Parathyroid adenoma (tissue), 2 donors: ENCODE measurements around the gene ICAM1.

Source experiments
- H2AFZ ChIP-seq: fragments of 300-600 bp; sonication (generic); one replicate; pipeline ENCODE4 v1.7.0; 2017; ENCODE audit warnings: antibody characterized with exemption, mild to moderate bottlenecking
- H3K27ac ChIP-seq: fragments of 300-600 bp; sonication (generic); one replicate; pipeline ENCODE4 v1.7.0; 2017
- H3K27me3 ChIP-seq: fragments of 300-600 bp; sonication (generic); one replicate; pipeline ENCODE4 v1.7.0; 2017; ENCODE audit warnings: low read length; ENCODE audit not compliant: control insufficient read depth, insufficient read depth
- H3K36me3 ChIP-seq: fragments of 300-600 bp; sonication (generic); one replicate; pipeline ENCODE4 v1.7.0; 2017; ENCODE audit warnings: low read length; ENCODE audit not compliant: control insufficient read depth, insufficient read depth
- H3K4me1 ChIP-seq: fragments of 300-600 bp; sonication (generic); one replicate; pipeline ENCODE4 v1.7.0; 2017; ENCODE audit warnings: control low read depth
- H3K4me2 ChIP-seq: fragments of 300-600 bp; sonication (generic); one replicate; pipeline ENCODE4 v1.7.0; 2017; ENCODE audit warnings: low read length
- H3K4me3 ChIP-seq: fragments of 300-600 bp; sonication (generic); one replicate; pipeline ENCODE4 v1.7.0; 2017; ENCODE audit warnings: low read depth, low read length
- H3K79me2 ChIP-seq: fragments of 300-600 bp; sonication (generic); one replicate; pipeline ENCODE4 v1.7.0; 2017; ENCODE audit warnings: control low read depth
- H3K9ac ChIP-seq: fragments of 300-600 bp; sonication (generic); one replicate; pipeline ENCODE4 v1.7.0; 2017; ENCODE audit warnings: mild to moderate bottlenecking
- H3K9me3 ChIP-seq: fragments of 300-600 bp; sonication (generic); one replicate; pipeline ENCODE4 v1.7.0; 2017; ENCODE audit warnings: low read length; ENCODE audit not compliant: control insufficient read depth
- TF ChIP-seq, protein P1 (sequence below): fragments of 300-600 bp; sonication (generic); IDR thresholded peaks from one replicate; pipeline ENCODE4 v1.7.0; 2017; ENCODE audit warnings: antibody characterized with exemption, mild to moderate bottlenecking
- donor health status: primary hyperparathyroidism.

Gene ICAM1

DNA sequence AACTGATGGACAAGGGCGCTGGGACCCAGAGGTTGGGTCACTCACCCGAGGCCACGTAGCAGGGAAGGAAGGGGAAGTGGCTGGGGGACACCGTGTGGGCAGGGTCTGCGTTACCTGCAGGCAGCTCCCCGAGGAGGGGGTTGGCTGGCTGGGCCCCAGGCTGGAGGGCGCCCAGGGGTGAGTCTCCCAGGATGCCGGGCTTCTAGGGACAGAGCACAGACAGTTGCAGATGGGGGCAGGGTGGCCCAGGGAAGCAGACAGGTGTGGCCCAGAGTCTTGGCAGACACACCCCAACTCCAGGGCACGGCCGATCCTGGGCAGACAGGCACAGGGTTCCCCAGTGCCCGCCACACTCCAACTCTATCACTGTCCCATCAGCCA lies 50.5 kb downstream of the ICAM1 start:
- Histone ChIP-seq H3K9me3 (no peaks in the 10 kb centered on the region), H3K79me2 (peaks cover 3% of the 10 kb centered on the region), H3K27me3 (no peaks in the 10 kb centered on the region), H3K36me3 (no peaks in the 10 kb centered on the region), H3K9ac (no peak overlapping the region), H2AFZ (no peak overlapping the region), H3K4me3 (no peak overlapping the region), H3K4me1 (peaks cover 3% of the 10 kb centered on the region), H3K4me2 (no peak overlapping the region), H3K27ac (no peak overlapping the region)
- TF ChIP-seq, protein P1, sequence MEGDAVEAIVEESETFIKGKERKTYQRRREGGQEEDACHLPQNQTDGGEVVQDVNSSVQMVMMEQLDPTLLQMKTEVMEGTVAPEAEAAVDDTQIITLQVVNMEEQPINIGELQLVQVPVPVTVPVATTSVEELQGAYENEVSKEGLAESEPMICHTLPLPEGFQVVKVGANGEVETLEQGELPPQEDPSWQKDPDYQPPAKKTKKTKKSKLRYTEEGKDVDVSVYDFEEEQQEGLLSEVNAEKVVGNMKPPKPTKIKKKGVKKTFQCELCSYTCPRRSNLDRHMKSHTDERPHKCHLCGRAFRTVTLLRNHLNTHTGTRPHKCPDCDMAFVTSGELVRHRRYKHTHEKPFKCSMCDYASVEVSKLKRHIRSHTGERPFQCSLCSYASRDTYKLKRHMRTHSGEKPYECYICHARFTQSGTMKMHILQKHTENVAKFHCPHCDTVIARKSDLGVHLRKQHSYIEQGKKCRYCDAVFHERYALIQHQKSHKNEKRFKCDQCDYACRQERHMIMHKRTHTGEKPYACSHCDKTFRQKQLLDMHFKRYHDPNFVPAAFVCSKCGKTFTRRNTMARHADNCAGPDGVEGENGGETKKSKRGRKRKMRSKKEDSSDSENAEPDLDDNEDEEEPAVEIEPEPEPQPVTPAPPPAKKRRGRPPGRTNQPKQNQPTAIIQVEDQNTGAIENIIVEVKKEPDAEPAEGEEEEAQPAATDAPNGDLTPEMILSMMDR, result no peak

DNA sequence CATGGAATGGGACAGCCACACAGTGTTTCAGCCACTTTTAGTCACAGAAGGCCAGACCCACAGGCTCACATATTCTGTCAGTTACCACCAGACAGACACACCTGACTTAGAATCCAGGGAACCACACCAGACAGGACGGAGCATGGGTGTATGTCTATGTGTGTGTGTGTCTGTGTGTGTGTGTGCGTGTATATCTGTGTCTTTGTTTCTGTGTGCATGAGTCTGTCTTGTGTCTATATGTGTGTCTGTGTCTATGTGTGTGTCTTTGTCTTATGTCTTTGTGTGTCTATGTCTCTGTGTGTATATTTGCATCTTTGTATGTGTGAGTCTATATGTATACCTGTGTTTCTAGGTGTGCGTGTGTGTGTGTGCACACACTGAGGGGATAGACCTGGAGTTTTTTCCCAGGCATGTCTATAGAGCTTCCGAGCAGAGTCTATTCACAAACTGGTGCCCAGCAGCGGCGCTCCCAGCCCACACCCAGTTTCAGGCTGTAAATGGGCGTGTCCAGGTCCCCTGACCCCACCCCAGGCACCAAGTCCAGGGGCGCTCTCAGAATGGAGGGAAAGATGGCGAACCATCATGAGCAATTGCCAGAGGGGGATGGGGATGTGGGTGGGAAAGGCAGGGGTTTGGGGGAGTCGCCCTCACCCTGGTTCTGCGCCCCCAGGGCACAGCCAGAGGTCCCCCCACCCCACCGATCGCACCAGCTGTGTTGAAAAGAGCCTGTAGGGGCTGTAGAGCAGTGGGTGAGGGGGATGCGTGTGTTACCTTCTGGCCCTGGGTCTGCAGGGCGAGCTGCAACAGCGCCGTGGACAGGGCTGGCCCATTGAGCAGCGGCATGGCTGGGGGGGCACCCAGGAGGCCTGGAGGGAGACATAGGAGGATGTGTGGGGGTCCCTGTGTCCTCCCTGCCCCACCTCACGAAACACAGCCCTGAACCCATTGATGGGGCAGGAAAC lies 51.2 kb downstream of the ICAM1 start:
- H3K4me3 ChIP-seq, result no peak overlapping the region
- H3K9me3 ChIP-seq, result no peaks in the 10 kb centered on the region
- H3K27me3 ChIP-seq, result no peaks in the 10 kb centered on the region
- H3K9ac ChIP-seq, result no peak overlapping the region
- peaks cover 3% of the 10 kb centered on the region for H3K79me2 ChIP-seq
- no peak overlapping the region for H2AFZ ChIP-seq
- TF ChIP-seq, protein P1, result no peak
- H3K4me2 ChIP-seq, result no peak overlapping the region
- no peaks in the 10 kb centered on the region for H3K36me3 ChIP-seq
- no peaks in the 10 kb centered on the region for H3K4me1 ChIP-seq
- H3K27ac ChIP-seq, result no peak overlapping the region

DNA sequence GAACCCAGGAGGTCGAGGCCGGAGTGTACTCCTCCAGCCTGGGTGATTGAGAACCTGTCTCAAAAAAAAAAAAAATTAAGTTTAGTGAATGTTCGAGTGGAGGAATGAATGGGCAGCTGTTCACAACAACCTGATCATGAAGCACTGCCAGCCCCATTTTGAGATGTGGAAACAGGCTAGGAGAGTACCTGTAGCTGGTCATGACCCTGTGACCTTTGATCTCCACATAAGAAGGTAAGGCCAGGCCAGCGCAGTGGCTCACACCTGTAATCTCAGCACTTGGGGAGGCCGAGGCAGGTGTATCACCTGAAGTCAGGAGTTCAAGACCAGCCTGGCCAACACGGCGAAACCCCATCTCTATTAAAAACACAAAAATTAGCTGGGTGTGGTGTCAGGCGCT lies 54.8 kb downstream of the ICAM1 start:
- H3K4me1 ChIP-seq, result no peaks in the 10 kb centered on the region
- H2AFZ ChIP-seq, result no peak overlapping the region
- H3K27me3 ChIP-seq, result no peaks in the 10 kb centered on the region
- H3K4me2 ChIP-seq, result no peak overlapping the region
- no peaks in the 10 kb centered on the region for H3K9me3 ChIP-seq
- H3K79me2 ChIP-seq, result peaks cover 4% of the 10 kb centered on the region
- TF ChIP-seq, protein P1, result no peak
- no peak overlapping the region for H3K4me3 ChIP-seq
- H3K9ac ChIP-seq, result no peak overlapping the region
- no peak overlapping the region for H3K27ac ChIP-seq
- H3K36me3 ChIP-seq, result no peaks in the 10 kb centered on the region

DNA sequence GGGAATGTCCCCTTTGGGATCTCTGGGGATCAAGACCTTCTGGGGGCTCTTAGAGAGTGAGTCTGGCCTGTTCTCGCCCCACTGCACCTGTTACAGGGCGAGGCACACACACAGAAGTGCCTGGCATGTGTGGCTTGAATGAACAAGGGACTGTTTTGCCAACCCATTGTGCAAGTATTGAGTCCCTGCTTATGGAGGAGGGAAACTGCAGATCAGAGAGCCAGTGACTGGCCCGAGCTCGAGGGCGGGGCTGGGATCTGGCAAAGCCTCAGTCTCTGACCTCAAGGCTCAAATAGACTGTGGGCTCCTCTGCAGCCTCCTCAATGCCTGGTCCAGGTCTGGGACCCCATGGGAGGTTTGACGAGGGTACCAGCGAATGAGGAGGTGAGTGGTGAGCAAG lies 56.9 kb downstream of the ICAM1 start:
- Histone ChIP-seq H3K9me3 (no peaks in the 10 kb centered on the region), H3K27me3 (no peaks in the 10 kb centered on the region), H3K36me3 (no peaks in the 10 kb centered on the region), H2AFZ (no peak overlapping the region), H3K27ac (no peak overlapping the region), H3K79me2 (peaks cover 8% of the 10 kb centered on the region), H3K4me3 (no peak overlapping the region), H3K4me2 (no peak overlapping the region), H3K9ac (no peak overlapping the region), H3K4me1 (peaks cover 8% of the 10 kb centered on the region)
- TF ChIP-seq, protein P1, result no peak
